A549 treated with Mapracorat at 1 μM for 4 hours (cell line): ENCODE data around the gene LONP1. TPM values are rescaled to one million over a fixed set of nuclear protein-coding genes. Genes with fewer than 3 reads are reported as not detected.

Experiments used
- total RNA-seq: library from RNA; stranded (reverse); fragments of 200-300 nt; extraction: Qiagen RNA extraction; gene quantifications from 5 replicates; pipeline ENCODE4 v1.2.3, GENCODE V29; 2022

LONP1 gene
- 45.3 to 65.6 TPM (median 59.0 TPM) in 5 replicates for total RNA-seq

GRCh38 chr19:5719961-5720790 lies at the start of gene LONP1, which contains the start of gene CATSPERD:
Gene LONP1, minus strand, starts transcription at chr19:5720146. Its CDS starts 14 bp downstream, at chr19:5720132.
Gene CATSPERD, plus strand, starts transcription at chr19:5720637. Its CDS starts 101 bp downstream, at chr19:5720738.

GRCh38 chr19:5690125-5690954 lies 29.6 kb downstream of the LONP1 start, which contains the start of gene RPL36:
Gene RPL36, plus strand, starts transcription at chr19:5690295. Its CDS starts 213 bp downstream, at chr19:5690508.

GRCh38 chr19:5680437-5681368 lies 39.2 kb downstream of the LONP1 start, which contains the start of the genes HSD11B1L and MICOS13:
Gene HSD11B1L, plus strand, starts transcription at chr19:5681027. Its CDS starts 3,806 bp downstream, at chr19:5684833.
Gene MICOS13, minus strand, starts transcription at chr19:5680516. Its CDS starts 30 bp downstream, at chr19:5680486.

Other genes starting within 250 kb of the LONP1 start
- gene TINCR, start 152.2 kb downstream of the LONP1 start, total RNA-seq, result 1.7 to 3.2 TPM (median 2.3 TPM) in 5 replicates
- 25.9 to 41.1 TPM (median 34.7 TPM) in 5 replicates for gene SAFB2, start 97.4 kb downstream of the LONP1 start, total RNA-seq
- gene SAFB, start 97.1 kb downstream of the LONP1 start, total RNA-seq, result 48.6 to 58.6 TPM (median 51.2 TPM) in 5 replicates
- 46.9 to 73.1 TPM (median 68.7 TPM) in 5 replicates for gene MICOS13, start 39.6 kb downstream of the LONP1 start, total RNA-seq
- 3.6 to 5.3 TPM (median 4.3 TPM) in 5 replicates for gene HSD11B1L, start 39.1 kb downstream of the LONP1 start, total RNA-seq
- 762 to 861 TPM (median 781 TPM) in 5 replicates for gene RPL36, start 29.9 kb downstream of the LONP1 start, total RNA-seq
- not detected in 5 replicates for gene CATSPERD, start 491 bp upstream of the LONP1 start, total RNA-seq
- 1.7 to 3.3 TPM (median 2.6 TPM) in 5 replicates for gene PRR22, start 64.6 kb upstream of the LONP1 start, total RNA-seq
- gene DUS3L, start 71.0 kb upstream of the LONP1 start, total RNA-seq, result 25.9 to 34.8 TPM (median 28.7 TPM) in 5 replicates
- gene NRTN, start 84.9 kb upstream of the LONP1 start, total RNA-seq, result 0.36 to 1.4 TPM (median 0.73 TPM) in 5 replicates
- 0.15 TPM in 1 of 5 replicates, not detected in the others for gene FUT6, start 119.6 kb upstream of the LONP1 start, total RNA-seq
- 0.06 TPM in 1 of 5 replicates, not detected in the others for gene FUT3, start 131.3 kb upstream of the LONP1 start, total RNA-seq
- gene FUT5, start 150.4 kb upstream of the LONP1 start, total RNA-seq, result not detected in 5 replicates
- 217 to 311 TPM (median 290 TPM) in 5 replicates for gene NDUFA11, start 183.6 kb upstream of the LONP1 start, total RNA-seq
- 0.35 to 0.87 TPM (median 0.51 TPM) in 5 replicates for gene VMAC, start 184.7 kb upstream of the LONP1 start, total RNA-seq
- gene CAPS, start 194.1 kb upstream of the LONP1 start, total RNA-seq, result 0.74 to 1.2 TPM (median 0.95 TPM) in 5 replicates